ENCODE results near the gene RBM33.

GRCh38 chr7:155693826-155694225, 49.4 kb downstream of the RBM33 start:
- TF ChIP-seq CTCF (IDR thresholded peaks at IDR 0.05; ENCODE audit: insufficient read depth, low read depth, low read length), result no peak
- no peak for TF ChIP-seq EZH2 (IDR thresholded peaks at IDR 0.05; ENCODE audit: insufficient read depth, low read length)
